ENCODE results near the gene THOP1.

DNA sequence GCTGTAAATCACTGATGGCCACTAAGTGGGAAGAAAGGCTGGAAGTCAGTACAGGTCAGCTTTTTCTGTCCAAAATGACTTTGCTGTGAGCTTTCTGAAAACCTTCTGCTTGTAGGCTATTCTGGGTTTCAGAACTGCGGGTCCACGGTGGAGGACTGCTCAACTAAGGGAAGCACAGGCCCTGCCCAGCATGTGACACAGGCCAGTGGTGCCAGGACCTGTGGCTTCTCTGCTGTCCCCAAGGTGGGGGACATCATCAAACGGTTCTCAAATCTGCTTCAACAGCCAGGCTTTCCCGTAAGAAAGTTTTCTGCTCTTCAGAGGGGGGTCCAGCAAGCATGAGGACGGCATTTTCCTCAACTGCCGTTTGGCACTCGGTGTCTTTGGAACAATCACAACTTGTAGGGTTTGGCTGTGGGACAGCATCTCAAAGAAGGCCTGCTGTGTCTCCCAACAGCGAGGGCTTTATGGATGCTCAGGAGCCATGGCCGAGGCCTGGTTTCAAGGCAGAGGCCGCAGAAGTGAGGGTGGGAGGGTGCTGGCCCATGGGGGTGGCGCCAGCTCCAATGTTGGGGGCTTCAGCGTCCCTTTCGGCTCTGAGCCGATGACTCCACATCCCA, 6.1 kb upstream of the THOP1 start:
- TF ChIP-seq CTCF (IDR thresholded peaks at IDR 0.05; ENCODE audit: low read depth, low read length) (no peak), MAX (IDR thresholded peaks at IDR 0.05; ENCODE audit: low read depth, low read length) (no peak)

All from NB4 (cell line).